Measurements from ENCODE around the gene IVNS1ABP. TPM values are rescaled to one million over a fixed set of nuclear protein-coding genes. Genes with fewer than 3 reads are reported as not detected.

The IVNS1ABP gene
- total and polyA plus RNA-seq, 2 donors (not counting 1 experiment from before 2014, with no cell fraction given), result 17.8 to 23.8 TPM

DNA sequence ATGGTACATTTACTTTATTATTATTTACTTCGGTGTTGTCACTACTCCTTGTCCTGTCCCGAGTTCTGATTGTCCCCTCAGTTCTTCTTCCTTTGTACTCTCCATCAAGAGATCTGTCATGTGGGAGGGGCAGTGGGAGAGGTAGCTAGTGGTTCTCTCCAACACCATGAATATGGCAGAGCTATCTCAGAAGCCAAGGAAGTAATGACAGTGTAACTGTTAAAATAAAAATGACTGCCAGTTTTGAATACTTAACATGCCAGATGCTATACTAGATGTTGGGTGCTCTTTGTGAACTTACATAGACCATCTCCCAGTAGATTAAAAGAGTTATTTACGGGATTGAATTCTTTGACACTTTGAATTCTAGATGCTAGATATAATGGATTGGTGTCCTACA, 28.6 kb downstream of the IVNS1ABP start:
- no peak for DNase-seq (ENCODE audit: low read depth in 2 of 2)
- H3K27ac ChIP-seq (ENCODE audit: insufficient read depth, low read length), result no peak overlapping the region
- TF ChIP-seq, protein P1, sequence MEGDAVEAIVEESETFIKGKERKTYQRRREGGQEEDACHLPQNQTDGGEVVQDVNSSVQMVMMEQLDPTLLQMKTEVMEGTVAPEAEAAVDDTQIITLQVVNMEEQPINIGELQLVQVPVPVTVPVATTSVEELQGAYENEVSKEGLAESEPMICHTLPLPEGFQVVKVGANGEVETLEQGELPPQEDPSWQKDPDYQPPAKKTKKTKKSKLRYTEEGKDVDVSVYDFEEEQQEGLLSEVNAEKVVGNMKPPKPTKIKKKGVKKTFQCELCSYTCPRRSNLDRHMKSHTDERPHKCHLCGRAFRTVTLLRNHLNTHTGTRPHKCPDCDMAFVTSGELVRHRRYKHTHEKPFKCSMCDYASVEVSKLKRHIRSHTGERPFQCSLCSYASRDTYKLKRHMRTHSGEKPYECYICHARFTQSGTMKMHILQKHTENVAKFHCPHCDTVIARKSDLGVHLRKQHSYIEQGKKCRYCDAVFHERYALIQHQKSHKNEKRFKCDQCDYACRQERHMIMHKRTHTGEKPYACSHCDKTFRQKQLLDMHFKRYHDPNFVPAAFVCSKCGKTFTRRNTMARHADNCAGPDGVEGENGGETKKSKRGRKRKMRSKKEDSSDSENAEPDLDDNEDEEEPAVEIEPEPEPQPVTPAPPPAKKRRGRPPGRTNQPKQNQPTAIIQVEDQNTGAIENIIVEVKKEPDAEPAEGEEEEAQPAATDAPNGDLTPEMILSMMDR (conservative IDR thresholded peaks at IDR 0.05 in 1 of 2, IDR thresholded peaks at IDR 0.05 in 1 of 2; ENCODE audit: low read depth in 1 of 2, low read length in 2 of 2), result no peak
- no peak for TF ChIP-seq EZH2 (IDR thresholded peaks at IDR 0.05; ENCODE audit: low read length, missing control alignments)

DNA sequence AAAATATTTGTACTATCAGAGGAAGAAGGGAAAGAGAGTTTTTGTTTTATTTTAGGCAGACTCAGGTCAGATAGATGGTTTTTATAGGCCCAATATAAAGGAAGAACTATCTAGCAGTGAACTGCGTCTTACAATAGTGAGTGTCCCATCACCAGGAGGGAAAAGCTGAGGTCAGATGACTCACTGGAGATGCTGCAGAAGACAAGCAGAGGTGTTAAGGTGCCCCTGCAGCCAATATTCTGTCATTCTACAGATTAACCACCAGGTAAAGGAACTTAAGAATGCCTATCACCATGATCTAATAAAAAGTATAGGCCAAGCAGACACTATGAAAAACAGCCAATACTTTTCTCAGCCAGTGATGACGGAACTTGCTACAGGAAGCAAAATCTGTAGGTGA, 29.6 kb downstream of the IVNS1ABP start:
- TF ChIP-seq, protein P1 (conservative IDR thresholded peaks at IDR 0.05 in 1 of 2, IDR thresholded peaks at IDR 0.05 in 1 of 2; ENCODE audit: low read depth in 1 of 2, low read length in 2 of 2), result no peak
- no peak for TF ChIP-seq EZH2 (IDR thresholded peaks at IDR 0.05; ENCODE audit: low read length, missing control alignments)
- H2AFZ ChIP-seq (ENCODE audit: low read length), result no peak overlapping the region
- H3K27me3 ChIP-seq (ENCODE audit: control insufficient read depth, insufficient read depth, low read length), result no peaks in the 10 kb centered on the region

More for the DNA sequence above, 28.6 kb downstream of the IVNS1ABP start:
- H3K9ac ChIP-seq (ENCODE audit: insufficient read depth, low read length), result no peak overlapping the region
- no peak overlapping the region for H3K4me2 ChIP-seq (ENCODE audit: extremely low read depth, insufficient read depth, low read length)
- no peak overlapping the region for H3K4me3 ChIP-seq (replicated peaks in 1 of 4; ENCODE audit: control extremely low read depth in 1 of 4, insufficient read depth in 1 of 4, low read depth in 3 of 4, low read length in 4 of 4)
- H3K79me2 ChIP-seq (ENCODE audit: control insufficient read depth, insufficient read depth, low read length), result no peaks in the 10 kb centered on the region
- H3K4me1 ChIP-seq (ENCODE audit: control insufficient read depth, extremely low read depth, insufficient read depth, low read length), result no peaks in the 10 kb centered on the region
- no peaks in the 10 kb centered on the region for H3K9me3 ChIP-seq (ENCODE audit: control insufficient read depth, insufficient read depth, low read depth, low read length)
- no peaks in the 10 kb centered on the region for H4K20me1 ChIP-seq (ENCODE audit: control insufficient read depth, extremely low read depth, insufficient read depth, low read length)
- H2AFZ ChIP-seq (ENCODE audit: low read length), result no peak overlapping the region
- peaks cover 1% of the 10 kb centered on the region for H3K36me3 ChIP-seq (ENCODE audit: control insufficient read depth, insufficient read depth, low read length)
- H3K27me3 ChIP-seq (ENCODE audit: control insufficient read depth, insufficient read depth, low read length), result no peaks in the 10 kb centered on the region

DNA sequence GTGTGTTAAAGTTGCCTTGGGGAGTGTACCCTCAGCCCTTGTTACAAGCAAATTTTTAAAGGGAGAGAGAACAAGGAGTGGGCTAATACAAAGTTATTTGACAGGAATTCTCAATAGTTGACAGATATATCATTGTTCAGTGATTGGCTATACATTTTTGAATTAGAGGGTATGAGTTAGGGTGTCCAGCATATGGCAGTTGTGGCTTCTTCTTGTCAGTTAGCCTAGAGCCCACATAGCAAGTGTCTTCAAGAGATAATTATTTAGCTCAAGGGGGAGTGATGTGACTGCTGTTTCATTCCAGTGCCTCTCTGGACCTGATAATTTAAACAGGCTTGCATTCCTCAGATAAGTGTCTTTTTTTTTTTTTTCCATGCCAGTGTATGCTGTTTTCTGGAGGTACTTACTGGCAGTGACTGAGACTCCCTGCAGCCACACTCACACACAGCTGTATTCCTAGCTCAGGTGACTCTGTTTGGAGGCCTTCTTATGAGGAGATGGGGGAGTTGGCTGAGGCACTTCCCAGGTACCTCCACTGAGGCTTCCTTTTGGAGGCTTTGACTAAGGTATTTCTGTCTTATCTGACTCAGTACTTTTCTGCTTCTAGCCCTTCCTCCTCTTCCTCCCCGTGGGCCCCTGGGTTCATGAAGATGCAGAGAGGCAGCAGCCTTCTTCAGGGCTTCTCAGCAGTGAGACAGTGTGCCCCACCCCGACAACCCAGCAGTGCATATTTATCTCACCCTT, 32.3 kb downstream of the IVNS1ABP start:
- H3K27me3 ChIP-seq (ENCODE audit: control insufficient read depth, insufficient read depth, low read length), result no peaks in the 10 kb centered on the region
- H3K79me2 ChIP-seq (ENCODE audit: control insufficient read depth, insufficient read depth, low read length), result no peaks in the 10 kb centered on the region
- no peak overlapping the region for H3K27ac ChIP-seq (ENCODE audit: insufficient read depth, low read length)
- H3K4me2 ChIP-seq (ENCODE audit: extremely low read depth, insufficient read depth, low read length), result no peak overlapping the region
- no peaks in the 10 kb centered on the region for H4K20me1 ChIP-seq (ENCODE audit: control insufficient read depth, extremely low read depth, insufficient read depth, low read length)
- no peak overlapping the region for H3K4me3 ChIP-seq (replicated peaks in 1 of 4; ENCODE audit: control extremely low read depth in 1 of 4, insufficient read depth in 1 of 4, low read depth in 3 of 4, low read length in 4 of 4)
- H3K4me1 ChIP-seq (ENCODE audit: control insufficient read depth, extremely low read depth, insufficient read depth, low read length), result no peaks in the 10 kb centered on the region
- H3K36me3 ChIP-seq (ENCODE audit: control insufficient read depth, insufficient read depth, low read length), result no peaks in the 10 kb centered on the region
- peak in 1 of 2 donors; percentile 33 for DNase-seq (ENCODE audit: low read depth in 2 of 2)
- no peaks in the 10 kb centered on the region for H3K9me3 ChIP-seq (ENCODE audit: control insufficient read depth, insufficient read depth, low read depth, low read length)
- TF ChIP-seq EZH2 (IDR thresholded peaks at IDR 0.05; ENCODE audit: low read length, missing control alignments), result no peak
- TF ChIP-seq, protein P1 (conservative IDR thresholded peaks at IDR 0.05 in 1 of 2, IDR thresholded peaks at IDR 0.05 in 1 of 2; ENCODE audit: low read depth in 1 of 2, low read length in 2 of 2), result no peak
- H3K9ac ChIP-seq (ENCODE audit: insufficient read depth, low read length), result no peak overlapping the region
- H2AFZ ChIP-seq (ENCODE audit: low read length), result no peak overlapping the region

More for the DNA sequence above, 29.6 kb downstream of the IVNS1ABP start:
- H4K20me1 ChIP-seq (ENCODE audit: control insufficient read depth, extremely low read depth, insufficient read depth, low read length), result no peaks in the 10 kb centered on the region
- H3K36me3 ChIP-seq (ENCODE audit: control insufficient read depth, insufficient read depth, low read length), result no peaks in the 10 kb centered on the region
- no peak for DNase-seq (ENCODE audit: low read depth in 2 of 2)
- H3K4me1 ChIP-seq (ENCODE audit: control insufficient read depth, extremely low read depth, insufficient read depth, low read length), result no peaks in the 10 kb centered on the region
- no peak overlapping the region for H3K4me3 ChIP-seq (replicated peaks in 1 of 4; ENCODE audit: control extremely low read depth in 1 of 4, insufficient read depth in 1 of 4, low read depth in 3 of 4, low read length in 4 of 4)
- no peak overlapping the region for H3K4me2 ChIP-seq (ENCODE audit: extremely low read depth, insufficient read depth, low read length)
- no peaks in the 10 kb centered on the region for H3K9me3 ChIP-seq (ENCODE audit: control insufficient read depth, insufficient read depth, low read depth, low read length)
- no peak overlapping the region for H3K9ac ChIP-seq (ENCODE audit: insufficient read depth, low read length)
- H3K27ac ChIP-seq (ENCODE audit: insufficient read depth, low read length), result no peak overlapping the region
- H3K79me2 ChIP-seq (ENCODE audit: control insufficient read depth, insufficient read depth, low read length), result no peaks in the 10 kb centered on the region
